HepG2 (cell line): ENCODE measurements around the gene CEP97. TPM values are rescaled to one million over a fixed set of nuclear protein-coding genes. Genes with fewer than 3 reads are reported as not detected.

ENCODE experiments used
- CBX2 ChIP-seq, 2 experiments: fragments of 200-600 bp in 1 of 2; sonication (generic); formaldehyde crosslinking in 1 of 2; IDR thresholded peaks; 2 replicates each; pipeline versions ENCODE4 v1.7.0 to v1.8.1; 2018 to 2022; ENCODE audit warnings: low read depth in 2 of 2, low read length in 1 of 2, mild to moderate bottlenecking in 1 of 2, missing genetic modification reagents in 1 of 2
- HIC2 ChIP-seq: sonication (generic); formaldehyde crosslinking; IDR thresholded peaks from 2 replicates; pipeline ENCODE4 v1.9.0; 2022; ENCODE audit warnings: low read depth, missing genetic modification reagents
- JUNB ChIP-seq: sonication (generic); formaldehyde crosslinking; IDR thresholded peaks from 2 replicates; pipeline ENCODE4 v1.8.0; 2022; ENCODE audit warnings: missing genetic modification reagents, mild to moderate bottlenecking, borderline replicate concordance
- MATR3 ChIP-seq: sonication (generic); formaldehyde crosslinking; IDR thresholded peaks from 2 replicates; pipeline ENCODE4 v1.4.0; 2020; ENCODE audit warnings: missing genetic modification reagents
- MAZ ChIP-seq, 2 experiments: sonication (generic) in 1 of 2; formaldehyde crosslinking in 1 of 2; IDR thresholded peaks; 2 replicates each; pipeline versions ENCODE4 v1.5.0 to v1.6.1; 2012 to 2020; ENCODE audit warnings: low read depth in 2 of 2, mild to moderate bottlenecking in 2 of 2, borderline replicate concordance in 1 of 2, improper control_type of control experiment in 1 of 2, low read length in 1 of 2, missing genetic modification reagents in 1 of 2, moderate library complexity in 1 of 2
- MEIS1 ChIP-seq: sonication (generic); formaldehyde crosslinking; IDR thresholded peaks from 2 replicates; pipeline ENCODE4 v1.9.0; 2021; ENCODE audit warnings: mild to moderate bottlenecking, missing genetic modification reagents, moderate library complexity, borderline replicate concordance
- MYC ChIP-seq: sonication (generic); formaldehyde crosslinking; IDR thresholded peaks from 2 replicates; pipeline ENCODE4 v1.9.0; 2021; ENCODE audit warnings: missing genetic modification reagents, borderline replicate concordance
- NFIB ChIP-seq: sonication (generic); formaldehyde crosslinking; IDR thresholded peaks from 2 replicates; pipeline ENCODE4 v1.9.0; 2021; ENCODE audit warnings: missing genetic modification reagents, mild to moderate bottlenecking, borderline replicate concordance
- PAWR ChIP-seq: sonication (generic); formaldehyde crosslinking; IDR thresholded peaks from 2 replicates; pipeline ENCODE4 v1.4.0; 2020; ENCODE audit warnings: missing genetic modification reagents, mild to moderate bottlenecking, borderline replicate concordance
- PHF5A ChIP-seq: IDR thresholded peaks from one replicate; pipeline ENCODE4 v1.6.1; 2018; ENCODE audit warnings: low read depth, missing genetic modification reagents; ENCODE audit not compliant: unreplicated experiment
- RNF2 ChIP-seq: fragments of 450-650 bp; conservative IDR thresholded peaks from 2 replicates; pipeline ENCODE4 v1.6.1; 2016; ENCODE audit warnings: low read depth
- TAF15 ChIP-seq: fragments of 200-400 bp; formaldehyde crosslinking; IDR thresholded peaks from one replicate; pipeline ENCODE4 v1.6.1; 2018; ENCODE audit warnings: mild to moderate bottlenecking, low read depth, low read length; ENCODE audit not compliant: poor library complexity, severe bottlenecking
- ZBTB7A ChIP-seq: sonication (generic); formaldehyde crosslinking; IDR thresholded peaks from 2 replicates; pipeline ENCODE4 v1.8.0; 2022; ENCODE audit warnings: mild to moderate bottlenecking, missing genetic modification reagents
- ZFP90 ChIP-seq: sonication (generic); formaldehyde crosslinking; IDR thresholded peaks from 2 replicates; pipeline ENCODE4 v1.8.0; 2022; ENCODE audit warnings: missing genetic modification reagents, mild to moderate bottlenecking, inconsistent platforms, borderline replicate concordance
- ZMYM3 ChIP-seq: sonication (generic); formaldehyde crosslinking; IDR thresholded peaks from 2 replicates; pipeline ENCODE4 v1.5.1; 2020; ENCODE audit warnings: mild to moderate bottlenecking, missing genetic modification reagents
- ZNF382 ChIP-seq: sonication (generic); formaldehyde crosslinking; IDR thresholded peaks from 2 replicates; pipeline ENCODE4 v1.5.0; 2020; ENCODE audit warnings: missing genetic modification reagents, mild to moderate bottlenecking, borderline replicate concordance
- ZNF383 ChIP-seq: sonication (generic); formaldehyde crosslinking; IDR thresholded peaks from 2 replicates; pipeline ENCODE4 v1.4.0; 2020; ENCODE audit warnings: missing genetic modification reagents, mild to moderate bottlenecking, borderline replicate concordance
- ZNF451 ChIP-seq: sonication (generic); formaldehyde crosslinking; IDR thresholded peaks from 2 replicates; pipeline ENCODE4 v1.5.0; 2020; ENCODE audit warnings: mild to moderate bottlenecking, missing genetic modification reagents
- ZNF691 ChIP-seq: sonication (generic); formaldehyde crosslinking; IDR thresholded peaks from 2 replicates; pipeline ENCODE4 v1.4.0; 2020; ENCODE audit warnings: missing genetic modification reagents, low read depth, mild to moderate bottlenecking, borderline replicate concordance
- ZNF740 ChIP-seq: sonication (generic); formaldehyde crosslinking; IDR thresholded peaks from 2 replicates; pipeline ENCODE4 v1.4.0; 2020; ENCODE audit warnings: missing genetic modification reagents
- polyA plus RNA-seq, 8 experiments: library from polyadenylated mRNA; depleted of rRNA in 3 of 8; stranded (reverse) in 7 of 8; unstranded in 1 of 8; fragments of >200 nt; fragmentation: Illumina TruSeq in 4 of 8; extraction: Trizol in 4 of 8; gene quantifications; 2 replicates each; pipeline versions ENCODE4 v1.2.1 to v1.2.3, GENCODE V29; 2011 to 2016; ENCODE audit warnings: low read depth in 4 of 8, missing spikeins in 1 of 8, mixed read lengths in 1 of 8; ENCODE audit not compliant: insufficient read depth in 1 of 8
- total RNA-seq, 5 experiments: library from RNA; depleted of rRNA; stranded (reverse); fragments of >200 nt; fragmentation: Illumina TruSeq; extraction: Trizol; gene quantifications; 2 replicates each; pipeline ENCODE4 v1.2.3, GENCODE V29; 2016; ENCODE audit warnings: low read depth in 1 of 5
- TF ChIP-seq, protein P1 (sequence below): sonication (generic); formaldehyde crosslinking; IDR thresholded peaks from 2 replicates; pipeline ENCODE4; 2020; ENCODE audit warnings: missing genetic modification reagents, mild to moderate bottlenecking, borderline replicate concordance

CEP97 gene
- total and polyA plus RNA-seq, 2 of the 13 experiments (the other 11 are each of a cell fraction or from before 2014, with no cell fraction given) = 0.99 to 6.5 TPM

- TF ChIP-seq HIC2 (no peak), ZNF740 (no peak), ZFP90 (peak; percentile 87; the same call in 1 of the 2 replicates), PAWR (no peak), ZBTB7A (CRISPR knock-in tag) (peak; percentile 62; the same call in 1 of the 2 replicates), CBX2 (IDR thresholded peaks at IDR 0.05; ENCODE audit: low read depth, low read length) (no peak), CBX2 (CRISPR knock-in tag; IDR thresholded peaks at IDR 0.05; ENCODE audit: low read depth) (no peak), TAF15 (no peak), MAZ (IDR thresholded peaks at IDR 0.05; ENCODE audit: borderline replicate concordance, low read depth, low read length) (peak; percentile 51; the same call in 1 of the 2 replicates), MAZ (CRISPR knock-in tag; IDR thresholded peaks at IDR 0.05; ENCODE audit: low read depth) (peak; percentile 73; the same call in 1 of the 2 replicates), ZNF451 (CRISPR knock-in tag) (no peak), MEIS1 (CRISPR knock-in tag) (peak; percentile 40; the same call in 1 of the 2 replicates), MYC (peak; percentile 32; the same call in 1 of the 2 replicates), ZNF691 (no peak), NFIB (CRISPR knock-in tag) (no peak), RNF2 (peak; percentile 76; the same call in 1 of the 2 replicates), ZNF383 (CRISPR knock-in tag) (no peak), MATR3 (CRISPR knock-in tag) (no peak), JUNB (CRISPR knock-in tag) (no peak), ZNF382 (no peak), ZMYM3 (CRISPR knock-in tag) (no peak), PHF5A (CRISPR knock-in tag) (peak; percentile 67)
- TF ChIP-seq, protein P1, sequence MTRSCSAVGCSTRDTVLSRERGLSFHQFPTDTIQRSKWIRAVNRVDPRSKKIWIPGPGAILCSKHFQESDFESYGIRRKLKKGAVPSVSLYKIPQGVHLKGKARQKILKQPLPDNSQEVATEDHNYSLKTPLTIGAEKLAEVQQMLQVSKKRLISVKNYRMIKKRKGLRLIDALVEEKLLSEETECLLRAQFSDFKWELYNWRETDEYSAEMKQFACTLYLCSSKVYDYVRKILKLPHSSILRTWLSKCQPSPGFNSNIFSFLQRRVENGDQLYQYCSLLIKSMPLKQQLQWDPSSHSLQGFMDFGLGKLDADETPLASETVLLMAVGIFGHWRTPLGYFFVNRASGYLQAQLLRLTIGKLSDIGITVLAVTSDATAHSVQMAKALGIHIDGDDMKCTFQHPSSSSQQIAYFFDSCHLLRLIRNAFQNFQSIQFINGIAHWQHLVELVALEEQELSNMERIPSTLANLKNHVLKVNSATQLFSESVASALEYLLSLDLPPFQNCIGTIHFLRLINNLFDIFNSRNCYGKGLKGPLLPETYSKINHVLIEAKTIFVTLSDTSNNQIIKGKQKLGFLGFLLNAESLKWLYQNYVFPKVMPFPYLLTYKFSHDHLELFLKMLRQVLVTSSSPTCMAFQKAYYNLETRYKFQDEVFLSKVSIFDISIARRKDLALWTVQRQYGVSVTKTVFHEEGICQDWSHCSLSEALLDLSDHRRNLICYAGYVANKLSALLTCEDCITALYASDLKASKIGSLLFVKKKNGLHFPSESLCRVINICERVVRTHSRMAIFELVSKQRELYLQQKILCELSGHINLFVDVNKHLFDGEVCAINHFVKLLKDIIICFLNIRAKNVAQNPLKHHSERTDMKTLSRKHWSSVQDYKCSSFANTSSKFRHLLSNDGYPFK (CRISPR knock-in tag) = peak; percentile 64; the same call in 1 of the 2 replicates
Measured at GRCh38 chr3:101779047-101779821, 54.8 kb downstream of the CEP97 start, which contains the start of gene NXPE3 (continued).
